ENCODE measurements around the gene LYPD3.

Gene LYPD3

DNA sequence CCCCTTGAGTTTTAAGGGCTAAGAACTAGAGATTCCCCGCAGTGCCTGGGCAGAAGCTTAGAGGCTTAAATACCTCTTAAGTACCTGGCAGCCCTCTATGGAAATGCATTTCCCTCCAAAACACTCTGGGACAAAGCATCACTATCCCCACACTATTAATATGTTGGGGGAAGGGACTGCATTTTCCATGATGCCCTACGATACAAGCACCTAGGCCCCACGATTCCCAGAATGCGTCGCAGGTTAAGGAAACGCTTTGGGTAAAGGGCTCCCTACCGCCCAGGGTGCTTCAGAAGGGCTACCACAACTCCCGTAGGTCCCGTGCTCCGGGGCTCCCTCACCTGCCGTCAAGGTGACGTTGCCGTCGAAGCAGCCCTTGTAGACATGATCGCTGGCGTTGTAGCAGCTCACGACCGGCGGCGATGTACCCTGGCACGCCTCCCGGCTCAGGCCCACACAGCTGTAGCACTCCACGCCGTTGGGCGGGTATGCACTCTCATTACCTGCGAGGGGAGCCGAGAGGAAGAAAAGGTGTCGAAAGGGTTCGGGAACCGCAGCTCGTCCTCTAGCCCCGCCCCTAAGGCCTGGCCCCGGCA lies 2.5 kb downstream of the LYPD3 start:
- Mint-ChIP-seq H3K4me3 (peak overlapping the region; percentile 92), H3K27me3 (ENCODE audit: low read depth) (no peaks in the 10 kb centered on the region), H3K4me1 (ENCODE audit: low read depth) (peaks cover 22% of the 10 kb centered on the region), H3K36me3 (ENCODE audit: low read depth) (no peaks in the 10 kb centered on the region), H3K27ac (peak overlapping the region; percentile 96), H3K9me3 (no peaks in the 10 kb centered on the region)
- no peak for DNase-seq (ENCODE audit: low spot score)

DNA sequence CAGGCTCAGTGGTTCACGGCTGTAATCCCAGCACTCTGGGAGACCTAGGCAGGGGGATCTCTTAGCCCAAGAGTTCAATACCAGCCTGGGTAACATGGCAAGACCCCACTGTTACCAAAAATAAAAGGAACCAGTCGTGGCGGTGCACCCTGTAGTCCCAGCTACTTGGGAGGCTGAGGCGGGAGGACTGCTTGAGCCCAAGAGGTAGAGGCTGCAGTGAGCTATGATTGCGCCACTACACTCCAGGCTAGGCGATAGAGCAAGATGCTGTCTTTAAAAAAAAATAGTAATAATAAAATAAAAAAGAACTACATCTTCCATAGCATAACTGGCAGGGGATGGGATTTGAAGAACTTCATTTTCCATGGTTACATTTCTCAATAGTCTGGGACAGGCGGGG lies 3.0 kb downstream of the LYPD3 start:
- Mint-ChIP-seq H3K27ac (no peak overlapping the region), H3K9me3 (no peaks in the 10 kb centered on the region), H3K27me3 (ENCODE audit: low read depth) (no peaks in the 10 kb centered on the region), H3K36me3 (ENCODE audit: low read depth) (no peaks in the 10 kb centered on the region), H3K4me1 (ENCODE audit: low read depth) (peaks cover 21% of the 10 kb centered on the region), H3K4me3 (peak overlapping the region; percentile 36)
- no peak for DNase-seq (ENCODE audit: low spot score)

DNA sequence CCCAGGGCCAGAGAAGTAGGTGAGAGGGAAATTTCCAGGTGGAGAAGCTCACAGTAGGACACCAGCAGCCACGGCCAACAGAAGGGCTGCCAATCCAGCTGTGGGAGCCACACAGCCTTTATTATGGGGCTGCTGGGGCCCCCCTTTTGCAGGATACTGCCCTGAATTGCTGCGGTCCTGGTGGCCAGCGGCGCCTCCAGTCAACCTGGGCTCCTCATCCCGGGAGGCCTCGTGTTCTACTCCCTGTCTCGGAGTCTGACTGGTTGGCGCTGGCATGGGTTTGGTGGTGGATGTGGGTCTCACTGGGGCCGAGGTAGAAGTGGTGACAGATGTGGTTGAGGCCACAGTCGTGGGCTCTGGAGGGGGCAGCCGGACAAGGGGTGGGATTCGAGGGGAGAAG lies 4.1 kb downstream of the LYPD3 start:
- no peak for DNase-seq (ENCODE audit: low spot score)
- peaks cover 17% of the 10 kb centered on the region for H3K4me1 Mint-ChIP-seq (ENCODE audit: low read depth)
- no peaks in the 10 kb centered on the region for H3K27me3 Mint-ChIP-seq (ENCODE audit: low read depth)
- H3K9me3 Mint-ChIP-seq, result no peaks in the 10 kb centered on the region
- H3K27ac Mint-ChIP-seq, result no peak overlapping the region
- H3K4me3 Mint-ChIP-seq, result no peak overlapping the region
- no peaks in the 10 kb centered on the region for H3K36me3 Mint-ChIP-seq (ENCODE audit: low read depth)

DNA sequence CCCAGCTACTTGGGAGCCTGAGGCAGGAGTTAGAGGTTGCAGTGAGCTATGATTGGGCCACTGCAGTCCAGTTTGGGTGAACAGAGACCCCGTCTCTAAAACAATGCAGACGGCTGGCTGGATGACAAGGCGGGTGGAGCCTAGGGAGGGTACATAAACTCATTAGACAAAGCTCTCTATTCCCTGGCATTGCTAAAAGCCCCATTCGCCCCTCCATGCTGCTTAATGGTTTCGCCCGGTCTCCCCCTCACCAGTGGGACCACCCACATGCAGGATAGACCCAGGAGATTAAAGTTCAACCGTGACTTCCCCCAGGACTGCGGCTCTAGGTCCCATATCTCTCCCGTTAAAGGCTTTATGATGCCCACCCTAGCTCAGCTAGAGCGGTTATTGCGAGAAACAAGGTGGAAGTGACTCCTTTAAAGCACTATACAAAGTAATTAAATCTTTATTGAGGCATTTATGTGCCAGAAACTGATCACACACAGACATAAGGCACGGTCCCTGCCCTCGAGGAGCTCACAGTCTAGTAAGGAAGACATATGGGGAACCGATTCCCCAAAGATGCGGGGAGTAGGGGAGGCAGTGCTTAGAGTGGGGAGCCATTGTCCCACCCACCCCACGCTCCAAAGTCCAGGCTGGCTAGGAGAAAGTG lies 4.9 kb downstream of the LYPD3 start:
- H3K4me1 Mint-ChIP-seq (ENCODE audit: low read depth), result peaks cover 14% of the 10 kb centered on the region
- no peak overlapping the region for H3K27ac Mint-ChIP-seq
- no peaks in the 10 kb centered on the region for H3K27me3 Mint-ChIP-seq (ENCODE audit: low read depth)
- no peak overlapping the region for H3K4me3 Mint-ChIP-seq
- H3K36me3 Mint-ChIP-seq (ENCODE audit: low read depth), result no peaks in the 10 kb centered on the region
- no peak for DNase-seq (ENCODE audit: low spot score)
- H3K9me3 Mint-ChIP-seq, result no peaks in the 10 kb centered on the region

DNA sequence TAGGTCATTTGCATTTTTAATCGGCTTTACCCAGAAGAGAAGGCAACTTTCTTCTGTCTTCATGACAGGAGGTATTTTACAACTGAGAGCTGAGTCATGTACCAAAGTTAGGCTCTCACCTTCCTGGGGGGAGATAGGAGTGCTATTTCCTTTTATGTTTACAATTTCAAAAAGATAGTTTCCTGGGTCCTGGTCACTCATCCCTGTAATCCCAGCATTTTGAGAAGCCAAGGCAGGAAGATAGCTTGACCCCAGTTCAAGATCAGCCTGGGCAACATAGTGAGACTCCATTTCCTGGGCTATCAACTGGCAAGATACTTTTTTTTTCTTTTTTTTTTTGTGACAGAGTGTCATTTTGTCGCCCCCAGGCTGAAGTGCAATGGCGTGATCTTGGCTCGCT lies 7.6 kb downstream of the LYPD3 start:
- Mint-ChIP-seq H3K27ac (no peak overlapping the region), H3K36me3 (ENCODE audit: low read depth) (no peaks in the 10 kb centered on the region), H3K4me3 (no peak overlapping the region), H3K27me3 (ENCODE audit: low read depth) (no peaks in the 10 kb centered on the region), H3K9me3 (no peaks in the 10 kb centered on the region), H3K4me1 (ENCODE audit: low read depth) (peaks cover 8% of the 10 kb centered on the region)
- no peak for DNase-seq (ENCODE audit: low spot score)

DNA sequence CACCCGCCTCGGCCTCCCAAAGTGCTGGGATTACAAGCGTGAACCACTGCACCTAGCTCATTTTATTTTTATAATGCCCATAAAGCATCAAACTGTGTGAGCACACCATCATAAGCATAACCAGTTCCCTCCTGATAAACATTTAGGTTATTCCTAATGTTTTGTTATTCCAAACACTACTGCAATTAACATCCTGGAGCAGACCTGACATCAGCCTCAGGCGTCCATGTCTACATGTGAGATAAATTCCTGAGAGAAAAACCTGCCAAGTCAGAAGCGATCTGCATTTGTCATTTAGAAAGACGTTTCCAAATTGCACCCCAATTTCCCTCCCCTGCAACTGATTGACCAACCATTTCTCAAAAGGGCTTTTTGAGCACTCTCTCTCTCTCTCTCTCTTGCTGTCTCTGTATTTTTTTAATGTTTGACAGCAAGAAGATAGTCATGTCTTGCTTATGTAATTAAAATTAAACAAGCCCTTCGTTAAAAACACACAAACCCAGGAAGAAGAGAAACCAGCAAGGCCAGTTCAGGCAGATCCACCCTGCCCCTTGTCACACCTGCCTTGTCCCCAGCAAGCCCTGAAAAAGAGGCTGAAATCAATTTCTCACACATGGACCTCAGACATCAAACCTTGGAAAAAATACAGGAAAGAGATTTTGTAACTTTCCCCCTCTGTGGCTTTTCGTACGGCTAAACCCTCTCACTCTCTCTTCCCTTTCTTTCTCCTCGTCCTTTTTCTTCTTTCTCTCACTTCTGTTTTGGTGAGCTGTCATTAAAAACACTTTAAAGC lies 9.9 kb downstream of the LYPD3 start:
- Mint-ChIP-seq H3K27ac (no peak overlapping the region), H3K36me3 (ENCODE audit: low read depth) (no peaks in the 10 kb centered on the region), H3K4me1 (ENCODE audit: low read depth) (peaks cover 12% of the 10 kb centered on the region), H3K4me3 (no peak overlapping the region), H3K27me3 (ENCODE audit: low read depth) (no peaks in the 10 kb centered on the region), H3K9me3 (peaks cover 7% of the 10 kb centered on the region)
- no peak for DNase-seq (ENCODE audit: low spot score)

DNA sequence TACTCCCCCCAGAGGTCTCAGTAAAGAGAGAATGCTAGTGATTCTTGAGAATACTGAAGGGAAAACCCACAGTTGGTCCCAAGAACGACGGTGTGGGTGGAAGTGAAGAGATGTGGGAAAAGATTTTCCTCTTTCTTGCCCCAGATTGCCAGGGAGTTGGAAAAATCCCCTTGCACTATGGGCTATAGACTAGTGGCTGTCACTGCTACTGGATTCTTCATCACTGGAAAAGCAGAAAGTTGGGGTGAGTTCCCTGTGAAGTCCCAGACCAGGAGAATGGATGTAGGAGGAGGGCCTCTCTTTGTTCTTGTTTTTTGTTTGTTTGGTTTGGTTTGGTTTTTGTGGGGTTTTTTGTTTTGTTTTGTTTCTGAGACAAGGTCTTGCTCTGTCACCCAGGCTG lies 11.4 kb downstream of the LYPD3 start:
- no peaks in the 10 kb centered on the region for H3K36me3 Mint-ChIP-seq (ENCODE audit: low read depth)
- no peak overlapping the region for H3K27ac Mint-ChIP-seq
- peaks cover 7% of the 10 kb centered on the region for H3K9me3 Mint-ChIP-seq
- H3K27me3 Mint-ChIP-seq (ENCODE audit: low read depth), result no peaks in the 10 kb centered on the region
- DNase-seq (ENCODE audit: low spot score), result no peak
- peaks cover 13% of the 10 kb centered on the region for H3K4me1 Mint-ChIP-seq (ENCODE audit: low read depth)
- no peak overlapping the region for H3K4me3 Mint-ChIP-seq

DNA sequence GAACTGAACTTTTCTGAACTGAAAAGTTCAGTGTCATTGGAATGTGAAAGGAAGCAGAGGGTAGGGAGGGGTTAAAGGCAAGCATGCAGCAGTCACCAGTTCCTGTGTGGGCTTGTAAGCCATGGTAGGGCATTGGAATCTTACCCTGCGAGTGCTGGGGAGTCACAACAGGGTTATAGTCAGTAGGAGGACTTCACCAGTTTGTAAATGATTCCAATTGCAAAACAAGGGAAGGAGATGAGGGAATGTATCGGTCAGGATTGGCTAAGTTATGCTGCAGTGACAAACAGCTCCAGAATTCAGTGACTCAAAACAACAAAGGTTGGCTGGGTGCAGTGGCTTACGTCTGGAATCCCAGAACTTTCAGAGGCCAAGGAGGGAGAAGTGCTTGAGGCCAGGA lies 12.8 kb downstream of the LYPD3 start:
- DNase-seq (ENCODE audit: low spot score), result no peak
- H3K4me3 Mint-ChIP-seq, result no peak overlapping the region
- no peaks in the 10 kb centered on the region for H3K36me3 Mint-ChIP-seq (ENCODE audit: low read depth)
- peaks cover 7% of the 10 kb centered on the region for H3K9me3 Mint-ChIP-seq
- H3K27me3 Mint-ChIP-seq (ENCODE audit: low read depth), result no peaks in the 10 kb centered on the region
- peaks cover 13% of the 10 kb centered on the region for H3K4me1 Mint-ChIP-seq (ENCODE audit: low read depth)
- H3K27ac Mint-ChIP-seq, result no peak overlapping the region

DNA sequence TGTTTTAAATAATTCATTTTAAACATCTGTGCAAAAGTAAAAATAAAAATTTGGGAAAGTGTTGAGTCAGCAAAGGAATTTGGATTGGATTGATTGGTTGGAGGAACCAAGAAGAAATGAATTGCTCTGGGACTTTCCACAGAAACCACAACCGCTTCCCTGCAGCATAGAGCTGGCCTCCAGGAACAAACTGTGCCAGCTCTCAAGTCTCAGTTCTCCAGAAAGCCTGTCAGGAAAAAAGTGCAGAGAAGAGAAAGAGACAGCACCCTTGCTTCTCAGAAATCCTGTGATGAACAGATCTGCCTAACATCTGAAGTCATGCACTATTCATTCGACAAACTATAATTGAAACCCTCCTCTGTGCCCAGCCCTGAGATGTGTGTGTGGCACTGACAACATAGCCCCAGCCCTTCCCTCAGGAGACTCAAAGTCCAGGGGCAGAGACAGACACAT lies 14.8 kb downstream of the LYPD3 start:
- peaks cover 19% of the 10 kb centered on the region for H3K4me1 Mint-ChIP-seq (ENCODE audit: low read depth)
- no peak overlapping the region for H3K27ac Mint-ChIP-seq
- H3K4me3 Mint-ChIP-seq, result no peak overlapping the region
- H3K36me3 Mint-ChIP-seq (ENCODE audit: low read depth), result no peaks in the 10 kb centered on the region
- H3K27me3 Mint-ChIP-seq (ENCODE audit: low read depth), result no peaks in the 10 kb centered on the region
- DNase-seq (ENCODE audit: low spot score), result no peak
- peaks cover 7% of the 10 kb centered on the region for H3K9me3 Mint-ChIP-seq

DNA sequence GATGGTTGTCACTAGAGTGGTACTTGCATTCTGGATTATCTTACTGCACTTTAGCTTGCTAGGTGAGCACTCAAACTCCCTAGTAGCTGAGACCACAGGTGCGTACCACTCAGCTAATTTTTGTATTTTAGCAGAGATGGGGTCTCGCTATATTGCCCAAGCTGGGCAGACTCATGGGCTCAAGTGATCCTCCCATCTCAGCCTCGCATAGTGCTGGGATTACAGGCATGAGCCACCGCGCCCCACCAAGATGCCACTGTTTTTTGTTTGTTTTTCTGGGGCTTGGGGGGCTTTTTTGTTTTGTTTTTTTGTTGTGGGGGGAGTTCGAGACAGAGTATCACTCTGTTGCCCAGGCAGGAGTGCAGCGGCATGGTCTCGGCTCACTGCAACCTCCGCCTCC lies 17.8 kb downstream of the LYPD3 start:
- H3K36me3 Mint-ChIP-seq (ENCODE audit: low read depth), result no peaks in the 10 kb centered on the region
- H3K4me3 Mint-ChIP-seq, result no peak overlapping the region
- no peak for DNase-seq (ENCODE audit: low spot score)
- no peaks in the 10 kb centered on the region for H3K27me3 Mint-ChIP-seq (ENCODE audit: low read depth)
- peaks cover 6% of the 10 kb centered on the region for H3K9me3 Mint-ChIP-seq
- peaks cover 25% of the 10 kb centered on the region for H3K4me1 Mint-ChIP-seq (ENCODE audit: low read depth)
- H3K27ac Mint-ChIP-seq, result no peak overlapping the region

DNA sequence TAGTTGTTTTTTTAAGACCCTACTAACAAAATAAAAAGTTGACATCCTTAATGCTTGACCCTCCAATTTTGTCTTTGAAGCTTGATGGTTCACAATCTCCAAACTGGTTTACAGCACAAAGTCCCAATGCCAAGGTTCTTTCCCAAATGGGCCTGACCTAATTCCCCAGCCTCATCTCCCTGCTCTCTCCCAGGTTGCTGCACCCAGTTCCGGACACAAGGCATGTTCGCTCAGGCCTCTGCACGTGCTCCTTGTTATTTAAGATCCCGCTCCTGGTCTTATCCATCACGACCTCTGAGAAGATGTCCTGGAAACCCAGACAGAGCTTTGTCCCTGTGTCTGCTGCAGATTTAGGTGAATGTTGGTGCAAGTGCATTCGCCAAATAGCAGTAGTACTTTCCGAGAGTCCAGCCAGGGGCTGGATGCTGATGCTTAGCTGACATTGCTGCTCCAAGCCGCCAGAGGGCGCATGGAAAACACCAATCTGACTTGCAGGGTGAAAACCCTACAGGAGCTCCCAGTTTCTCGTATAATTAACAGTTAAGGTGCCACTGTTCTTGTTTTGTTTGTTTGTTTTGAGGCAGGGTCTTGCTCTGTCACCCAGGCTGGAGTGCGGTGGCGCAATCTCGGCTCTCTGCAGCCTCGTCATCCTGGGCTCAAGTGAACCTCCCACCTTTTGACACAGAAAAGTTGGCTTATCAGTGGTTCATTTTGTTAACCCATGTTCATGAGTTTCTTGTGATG lies 18.5 kb downstream of the LYPD3 start:
- DNase-seq (ENCODE audit: low spot score), result peak; percentile 66
- Mint-ChIP-seq H3K4me3 (no peak overlapping the region), H3K27me3 (ENCODE audit: low read depth) (peaks cover 2% of the 10 kb centered on the region), H3K4me1 (ENCODE audit: low read depth) (peaks cover 24% of the 10 kb centered on the region), H3K27ac (no peak overlapping the region), H3K9me3 (no peaks in the 10 kb centered on the region), H3K36me3 (ENCODE audit: low read depth) (no peaks in the 10 kb centered on the region)

DNA sequence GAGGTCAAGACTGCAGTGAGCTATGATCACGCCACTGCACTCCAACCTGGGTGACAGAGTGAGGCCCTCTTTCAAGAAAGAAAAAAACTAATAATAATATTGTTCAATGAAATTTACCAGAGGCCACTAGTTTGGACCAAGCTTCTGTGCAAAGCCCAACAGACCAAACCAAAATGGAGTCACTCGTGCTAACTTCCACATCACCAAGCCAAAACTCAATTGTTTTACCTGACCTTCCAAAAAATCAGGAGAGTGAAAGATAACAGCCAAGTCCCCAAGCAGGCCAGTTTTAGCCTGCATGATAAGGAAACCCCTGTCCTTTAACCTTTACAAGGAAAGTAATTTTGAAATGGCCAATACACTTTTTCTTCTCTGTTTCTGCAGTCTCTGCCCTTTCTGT lies 20.0 kb downstream of the LYPD3 start:
- no peak overlapping the region for H3K4me3 Mint-ChIP-seq
- peaks cover 22% of the 10 kb centered on the region for H3K4me1 Mint-ChIP-seq (ENCODE audit: low read depth)
- H3K27ac Mint-ChIP-seq, result no peak overlapping the region
- no peaks in the 10 kb centered on the region for H3K36me3 Mint-ChIP-seq (ENCODE audit: low read depth)
- H3K9me3 Mint-ChIP-seq, result no peaks in the 10 kb centered on the region
- peaks cover 4% of the 10 kb centered on the region for H3K27me3 Mint-ChIP-seq (ENCODE audit: low read depth)
- no peak for DNase-seq (ENCODE audit: low spot score)

DNA sequence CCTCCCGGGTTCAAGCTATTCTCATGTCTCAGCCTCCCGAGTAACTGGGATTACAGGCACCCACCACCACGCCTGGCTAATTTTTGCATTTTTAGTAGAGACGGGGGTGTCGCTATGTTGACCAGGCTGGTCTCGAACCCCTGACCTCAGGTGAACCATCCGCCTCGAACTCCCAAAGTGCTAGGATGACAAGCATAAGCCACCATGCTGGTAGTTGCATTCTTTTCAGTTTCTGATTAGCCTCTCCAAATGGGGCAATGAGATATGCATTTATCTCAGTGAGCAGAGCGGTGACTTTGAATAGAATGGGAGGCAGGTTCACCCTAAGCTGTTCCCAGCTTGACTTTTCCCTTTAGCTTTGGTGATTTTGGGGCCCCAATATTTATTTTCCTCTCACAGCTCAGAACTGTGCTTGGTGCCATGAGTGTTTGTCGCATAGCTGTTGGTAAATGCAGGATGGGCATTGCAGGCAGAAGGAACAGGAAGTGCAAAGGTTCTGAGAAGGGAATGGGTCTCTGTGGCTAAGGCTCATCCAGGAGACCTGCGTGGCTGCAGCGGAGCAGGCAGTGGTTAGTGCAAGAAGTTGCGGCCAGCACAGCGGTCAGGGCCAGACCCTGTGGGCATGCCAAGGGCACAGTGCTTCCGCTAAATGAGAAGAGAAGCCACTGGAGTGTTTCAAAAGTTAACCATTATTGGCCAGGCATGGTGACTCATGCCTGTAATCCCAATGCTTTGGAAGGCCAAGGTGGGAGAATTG lies 20.7 kb downstream of the LYPD3 start:
- Mint-ChIP-seq H3K4me3 (no peak overlapping the region), H3K27me3 (ENCODE audit: low read depth) (peaks cover 4% of the 10 kb centered on the region), H3K9me3 (no peaks in the 10 kb centered on the region), H3K36me3 (ENCODE audit: low read depth) (no peaks in the 10 kb centered on the region), H3K4me1 (ENCODE audit: low read depth) (peaks cover 24% of the 10 kb centered on the region), H3K27ac (no peak overlapping the region)
- no peak for DNase-seq (ENCODE audit: low spot score)
